CMK (cell line): ENCODE data around the gene ZNG1A.
"Not testable (repeated sequence)": the region's sequence is repeated elsewhere in the genome, so short reads cannot be mapped to it uniquely, and the experiment has no call there.

Experiments
- DNase-seq: peaks from one replicate; pipeline ENCODE4 v3.0.0-alpha.2; 2010; ENCODE audit warnings: low read depth

ZNG1A gene

DNA sequence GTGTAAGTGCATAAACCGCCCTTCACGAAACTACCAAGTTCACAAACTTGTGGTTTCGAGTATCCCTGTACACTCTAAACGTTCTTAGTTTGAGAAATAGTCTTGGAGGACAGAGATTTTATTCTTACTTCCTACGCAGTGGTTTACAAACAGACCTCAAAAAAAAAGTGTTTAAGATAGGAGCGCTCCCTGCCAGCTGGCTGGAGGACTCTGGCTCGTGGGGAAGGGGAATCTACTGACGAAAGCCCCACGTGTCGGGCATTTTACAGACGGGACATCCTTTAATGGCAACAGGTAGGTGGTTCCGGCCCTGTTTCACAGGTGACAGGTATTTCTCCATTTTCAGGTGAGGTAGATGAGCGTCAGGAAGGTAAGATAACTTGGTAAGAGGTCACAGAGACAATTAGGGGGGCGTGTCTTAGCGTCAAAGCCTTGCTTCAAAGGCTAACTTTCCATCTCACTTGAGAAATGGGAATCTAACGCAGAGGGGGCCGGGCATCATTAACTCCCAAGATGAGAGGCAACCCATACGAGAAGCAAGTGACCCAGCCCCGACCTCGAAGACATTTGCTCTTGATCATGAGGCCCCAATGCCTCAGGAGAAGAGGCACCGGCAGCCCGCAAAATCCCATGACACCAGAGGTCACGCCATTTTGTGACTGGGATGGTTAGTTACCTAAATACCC, 573 bp downstream of the ZNG1A start:
- DNase-seq, result not testable (repeated sequence)

DNA sequence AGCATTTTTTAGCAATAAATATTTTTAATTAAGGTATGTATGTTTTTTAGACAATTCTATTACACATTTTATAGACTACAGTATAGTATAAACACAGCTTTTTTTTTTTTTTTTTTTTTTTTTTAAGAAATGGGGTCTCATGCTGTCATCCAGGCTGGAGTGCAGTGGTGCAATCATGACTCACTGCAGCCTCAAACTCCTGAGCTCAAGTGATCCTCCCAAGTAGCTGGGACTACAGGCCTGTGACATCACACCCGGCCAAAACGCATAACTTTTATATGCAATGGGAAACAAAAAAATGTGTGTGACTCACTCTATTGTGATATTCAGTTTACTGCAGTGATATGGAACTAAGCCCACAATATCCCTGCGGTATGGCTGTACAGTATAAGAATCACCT, 9.1 kb downstream of the ZNG1A start:
- not testable (repeated sequence) for DNase-seq

DNA sequence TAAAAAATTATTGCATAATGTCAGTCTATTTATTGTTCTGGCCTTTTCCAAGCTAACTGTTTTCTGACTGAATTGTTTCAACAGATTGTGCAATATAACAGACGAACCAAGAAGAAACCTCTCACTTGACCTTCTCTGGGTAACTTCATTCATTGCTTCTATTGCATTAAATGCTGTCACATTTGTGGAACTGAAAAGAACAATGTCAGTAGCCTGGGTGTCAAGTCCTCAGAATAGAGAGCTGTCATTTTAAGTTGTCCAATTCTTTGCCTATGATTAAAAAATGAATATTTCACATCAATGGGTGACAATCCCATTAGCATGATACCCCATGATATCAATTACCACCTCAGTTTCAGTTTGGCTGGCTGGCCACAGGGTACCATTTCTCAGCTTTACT, 19.0 kb downstream of the ZNG1A start:
- not testable (repeated sequence) for DNase-seq

DNA sequence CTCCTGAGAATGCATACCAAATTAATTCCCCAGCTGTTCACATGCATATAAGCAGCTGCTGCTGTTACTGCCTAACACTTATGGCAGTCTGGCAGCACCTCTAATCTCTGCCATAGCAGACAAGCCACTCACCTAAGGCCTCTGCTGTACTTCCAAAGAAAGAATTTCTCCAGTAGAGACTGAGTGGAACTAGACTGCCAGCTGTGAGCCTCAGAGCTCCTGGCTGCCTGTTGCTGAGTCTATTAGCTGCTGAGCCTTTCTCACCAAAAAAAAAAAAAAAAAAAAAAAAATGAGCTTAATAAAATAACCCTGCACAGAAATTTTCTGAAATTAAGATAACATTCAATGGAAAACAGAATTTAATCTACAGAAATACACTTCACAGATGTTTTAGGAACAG, 27.7 kb downstream of the ZNG1A start:
- not testable (repeated sequence) for DNase-seq

DNA sequence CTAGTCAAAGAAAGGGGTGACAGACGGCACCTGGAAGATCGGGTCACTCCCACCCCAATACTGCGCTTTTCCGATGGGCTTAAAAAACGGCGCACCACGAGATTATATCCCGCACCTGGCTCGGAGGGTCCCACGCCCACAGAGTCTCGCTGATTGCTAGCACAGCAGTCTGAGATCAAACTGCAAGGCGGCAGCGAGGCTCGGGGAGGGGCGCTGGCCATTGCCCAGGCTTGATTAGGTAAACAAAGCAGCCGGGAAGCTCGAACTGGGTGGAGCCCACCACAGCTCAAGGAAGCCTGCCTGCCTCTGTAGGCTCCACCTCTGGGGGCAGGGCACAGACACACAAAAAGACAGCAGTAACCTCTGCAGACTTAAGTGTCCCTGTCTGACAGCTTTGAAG, 39.0 kb downstream of the ZNG1A start:
- not testable (repeated sequence) for DNase-seq

DNA sequence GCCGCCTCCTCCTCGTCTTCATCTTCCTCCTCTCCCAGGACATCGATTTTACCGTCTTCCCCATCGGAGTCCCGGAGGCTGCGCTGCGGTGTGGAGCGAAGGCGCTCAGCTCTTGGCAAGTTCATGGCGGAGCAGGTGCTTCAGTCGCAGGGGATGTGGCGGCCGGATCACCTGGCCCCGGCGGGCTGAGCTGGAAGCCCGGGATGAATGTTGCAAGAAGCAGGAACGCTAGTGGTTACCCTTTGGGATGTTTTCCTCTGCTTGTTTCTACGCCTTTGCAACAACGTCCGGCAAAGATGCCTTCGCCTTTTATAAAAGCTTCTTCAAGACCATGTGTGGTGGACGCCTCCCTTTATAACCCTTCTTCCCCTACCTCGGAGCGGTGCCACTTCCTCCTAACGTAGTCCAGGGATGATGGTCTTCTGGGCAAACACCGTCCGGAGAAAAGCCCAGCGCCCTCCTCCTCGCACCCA, 60.8 kb downstream of the ZNG1A start, which contains the start of gene FOXD4:
Gene FOXD4, minus strand, starts transcription at position 423 of the 473 bp plus-strand sequence. Its CDS starts 298 bp downstream, at position 125.
- not testable (repeated sequence) for DNase-seq

DNA sequence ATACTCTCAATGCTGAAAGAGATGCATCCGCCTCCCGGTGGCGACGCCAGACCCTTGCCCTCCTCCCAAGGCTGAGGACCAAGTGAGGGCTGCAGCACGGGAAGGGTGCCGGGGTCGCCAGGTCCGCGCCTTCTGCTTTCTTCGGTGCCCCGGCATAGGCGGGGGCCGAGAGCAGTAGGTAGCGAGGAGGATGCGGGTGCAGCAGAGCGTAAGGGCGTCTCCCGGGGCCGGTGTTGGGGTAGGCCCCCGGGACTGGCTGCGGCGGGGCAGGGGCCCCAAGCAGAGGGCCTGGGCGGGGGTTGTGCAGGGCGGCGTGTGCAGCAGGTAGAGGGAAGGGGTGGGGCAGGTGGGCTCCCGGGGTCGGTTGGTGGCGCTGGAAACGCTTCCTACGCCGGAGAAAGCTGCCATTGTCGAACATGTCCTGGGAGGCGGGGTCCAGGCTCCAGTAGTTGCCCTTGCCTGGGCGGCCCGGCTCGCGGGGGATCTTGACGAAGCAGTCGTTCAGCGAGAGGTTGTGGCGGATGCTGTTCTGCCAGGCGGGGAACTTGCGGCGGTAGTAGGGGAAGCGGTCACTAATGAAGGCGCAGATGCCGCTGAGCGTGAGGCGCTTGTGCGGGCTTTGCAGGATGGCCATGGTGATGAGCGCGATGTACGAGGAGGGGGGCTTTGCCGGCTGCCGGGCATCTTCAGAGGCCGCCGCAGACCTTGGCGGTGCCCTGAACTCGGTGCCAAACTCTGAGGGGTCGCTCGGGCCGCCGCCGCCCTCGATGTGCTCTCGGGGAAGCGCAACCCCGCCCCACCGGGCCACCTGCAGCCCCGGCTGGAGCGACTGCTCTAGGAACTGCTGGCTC, 61.5 kb downstream of the ZNG1A start:
- not testable (repeated sequence) for DNase-seq

DNA sequence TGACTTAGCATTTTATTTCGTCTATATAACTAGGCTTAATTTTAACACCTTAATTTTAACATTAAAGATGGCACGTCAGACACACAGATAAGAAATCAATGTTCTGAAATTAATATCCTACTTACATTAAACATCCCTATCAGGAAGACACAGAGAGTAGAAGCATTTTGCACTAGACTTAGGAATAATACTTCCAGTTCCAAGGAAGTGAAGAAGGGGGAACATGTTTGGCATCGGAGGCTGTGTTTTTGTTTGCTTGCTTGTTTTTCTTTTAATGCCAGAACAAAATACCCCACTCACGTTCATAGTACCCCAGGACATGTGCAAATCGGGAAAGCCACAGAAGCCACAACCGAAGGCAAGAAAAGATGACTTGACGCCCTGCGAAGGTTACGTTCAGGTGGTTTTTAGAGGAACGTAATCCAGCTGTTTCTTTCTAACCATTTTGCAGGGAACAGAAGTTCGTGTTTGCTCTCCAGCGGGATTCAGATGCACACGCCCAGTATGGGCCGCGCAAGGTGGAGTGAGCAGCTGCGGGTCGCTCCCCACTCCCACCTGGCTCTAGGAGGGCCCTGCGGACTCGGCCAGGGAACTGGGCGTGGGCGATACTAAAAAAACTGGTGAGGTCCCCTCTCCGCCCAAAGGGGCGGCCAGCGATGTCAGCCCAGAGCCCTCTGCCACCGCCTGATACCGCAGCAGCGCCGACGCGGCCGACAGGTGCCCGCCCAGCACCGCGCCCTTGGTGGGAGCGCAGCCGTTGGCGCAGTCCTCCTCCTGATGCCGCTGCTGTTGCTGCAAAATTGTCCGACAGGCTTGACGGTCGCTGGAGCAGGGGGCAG, 62.4 kb downstream of the ZNG1A start:
- DNase-seq, result not testable (repeated sequence)

DNA sequence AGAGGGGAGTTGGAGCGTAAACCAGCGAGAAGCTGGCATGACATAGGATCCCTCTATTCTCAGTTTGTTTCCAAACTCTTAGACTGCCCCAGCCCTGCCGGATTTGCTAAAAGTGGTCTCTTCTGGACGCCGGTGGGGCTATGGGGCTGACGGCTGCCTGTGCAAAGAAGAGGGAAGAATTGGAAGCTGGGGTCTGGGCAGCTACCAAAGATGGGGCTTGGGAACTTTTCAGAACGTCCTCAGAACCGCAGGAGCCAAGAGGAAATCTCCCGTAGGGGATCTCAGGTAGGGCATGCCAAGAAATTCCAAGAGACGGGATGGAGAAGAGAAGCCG, 63.8 kb downstream of the ZNG1A start:
- not testable (repeated sequence) for DNase-seq

DNA sequence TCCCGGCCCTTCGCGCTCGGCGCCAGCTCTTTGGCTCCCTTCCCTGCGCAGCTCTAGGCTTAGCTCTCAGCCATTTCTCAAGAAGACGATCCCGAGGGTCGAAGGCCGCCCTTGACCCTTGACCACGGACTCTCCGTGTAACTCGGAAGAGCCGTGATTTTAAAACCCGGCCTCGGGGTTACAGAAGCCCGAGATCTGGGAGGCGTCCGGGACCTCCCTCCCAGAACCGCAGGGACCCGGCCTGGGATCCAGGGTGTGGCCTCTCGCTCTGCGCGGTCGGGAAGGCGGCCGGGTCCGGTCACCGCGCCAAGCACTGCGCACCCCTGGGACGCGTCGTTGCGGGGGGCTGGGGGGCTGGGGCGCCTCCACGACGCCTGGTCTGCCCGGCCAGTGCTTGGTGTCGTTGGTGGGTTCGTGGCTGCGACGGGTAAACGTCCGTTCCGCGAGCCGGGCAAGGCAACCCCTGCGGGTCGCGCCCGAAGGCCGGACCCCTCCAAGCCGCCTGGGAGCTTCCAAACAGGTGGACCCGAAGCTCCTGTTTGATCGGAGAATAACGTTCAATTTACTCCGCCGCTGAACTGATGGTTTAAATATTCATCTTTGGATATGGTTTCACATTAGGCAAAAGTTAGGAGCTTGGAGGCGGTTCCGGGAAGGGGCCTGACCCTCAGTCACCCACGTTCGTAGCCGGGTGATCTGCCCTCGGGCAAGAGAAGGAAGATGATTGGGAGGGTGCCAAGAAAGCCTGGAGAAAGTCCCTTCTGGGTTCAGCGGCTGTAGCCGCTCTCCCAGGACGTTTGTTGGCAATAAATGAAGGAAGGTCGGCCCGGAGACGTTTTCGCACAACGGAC, 64.4 kb downstream of the ZNG1A start:
- DNase-seq, result not testable (repeated sequence)

DNA sequence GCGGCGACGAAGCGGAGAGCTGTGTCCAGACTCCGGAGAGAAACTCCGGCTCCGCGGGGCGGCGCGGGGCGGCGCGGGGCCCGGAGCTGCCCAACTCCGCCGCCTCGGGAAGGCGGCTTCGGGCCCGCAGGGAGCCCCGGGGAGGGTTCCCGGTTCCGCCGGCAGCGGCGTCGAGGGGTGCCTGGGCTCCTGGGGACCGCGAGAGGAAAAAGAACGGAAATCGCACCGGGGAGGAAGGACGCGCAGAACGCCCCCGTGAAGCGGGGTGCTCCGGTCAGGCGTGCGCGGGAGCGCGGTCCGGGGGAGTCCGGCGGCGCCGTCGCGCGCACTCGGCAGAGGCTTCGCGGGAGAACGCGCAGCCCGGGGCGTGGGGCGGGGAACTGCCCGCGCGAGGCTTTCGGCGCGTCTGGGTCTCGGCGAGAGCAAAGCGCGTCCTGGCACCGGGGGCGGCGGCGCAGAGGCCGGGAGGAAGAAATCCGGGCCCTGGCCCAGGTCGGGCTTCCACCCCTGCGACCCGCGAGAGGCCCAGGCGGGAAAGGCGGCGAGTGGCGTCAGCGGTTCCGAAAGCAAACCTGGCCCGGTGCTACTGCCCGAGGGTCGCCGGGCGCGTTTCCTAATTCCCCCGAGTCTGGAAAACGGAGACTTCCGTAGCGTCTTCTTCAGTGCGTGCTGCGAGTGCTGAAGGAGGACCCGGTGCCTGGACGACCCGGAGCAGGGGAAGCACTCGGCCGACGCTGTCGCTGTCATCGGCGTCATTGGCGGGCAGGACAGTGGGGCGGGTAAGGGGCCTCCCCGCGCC, 65.2 kb downstream of the ZNG1A start:
- DNase-seq, result not testable (repeated sequence)

DNA sequence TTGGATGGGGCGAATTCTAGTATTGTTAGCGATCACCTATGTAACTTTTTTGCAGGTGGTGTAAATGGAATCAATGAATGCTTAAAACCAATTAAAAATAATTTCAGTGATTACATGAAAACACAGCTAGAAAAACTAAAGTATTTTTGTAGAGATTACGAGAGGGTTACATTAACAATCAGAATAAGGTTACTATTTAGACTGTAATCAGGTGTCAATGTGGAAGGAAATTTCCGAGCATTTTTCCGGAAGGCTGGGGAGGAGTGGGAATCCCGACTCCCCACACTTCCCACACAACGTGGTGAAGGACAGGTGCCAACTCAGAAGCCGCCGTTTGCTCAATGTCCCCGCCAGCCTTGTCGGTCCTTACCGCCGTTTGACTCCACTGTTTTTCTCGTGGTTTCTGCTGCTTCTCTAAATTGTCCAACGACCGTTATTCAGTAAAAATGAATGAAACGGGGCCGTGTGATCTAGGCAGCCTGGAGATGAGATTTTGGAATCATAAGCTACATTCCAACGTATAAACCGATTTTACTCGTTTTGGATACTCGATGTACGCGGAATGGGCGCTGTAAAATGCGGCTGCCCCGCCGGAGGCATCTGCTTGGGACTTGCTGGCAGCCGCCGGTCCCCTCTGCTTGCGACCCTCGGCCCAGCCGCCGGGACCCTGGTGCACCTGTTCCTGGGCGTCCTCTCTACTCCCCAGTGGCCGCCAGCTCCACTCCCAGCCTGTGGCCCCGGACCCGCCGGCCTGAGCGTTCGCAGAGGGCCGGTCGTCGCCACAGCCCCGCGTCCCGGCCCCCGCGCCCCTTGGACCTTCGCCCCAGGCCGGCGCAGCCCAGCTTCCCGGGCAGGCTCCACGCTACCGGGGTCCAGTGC, 66.0 kb downstream of the ZNG1A start:
- DNase-seq, result not testable (repeated sequence)

DNA sequence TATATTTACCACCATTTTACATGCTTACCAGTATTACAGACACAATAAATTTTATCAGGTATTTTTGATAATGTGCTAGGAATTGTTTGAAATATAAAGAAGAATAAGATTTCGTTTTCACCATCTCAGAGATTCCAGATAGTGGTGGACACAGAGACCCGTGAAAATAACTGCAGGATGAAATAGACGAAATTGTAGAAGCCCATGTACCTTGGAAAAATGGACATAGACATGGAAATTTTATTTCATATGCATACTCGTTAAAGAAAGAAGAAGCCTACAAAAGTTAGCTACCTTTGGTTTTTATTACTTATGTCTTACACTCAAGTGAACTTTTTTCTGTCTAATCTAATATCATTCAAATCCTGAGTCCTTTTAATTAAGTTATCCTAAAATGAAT, 68.2 kb downstream of the ZNG1A start:
- not testable (repeated sequence) for DNase-seq

DNA sequence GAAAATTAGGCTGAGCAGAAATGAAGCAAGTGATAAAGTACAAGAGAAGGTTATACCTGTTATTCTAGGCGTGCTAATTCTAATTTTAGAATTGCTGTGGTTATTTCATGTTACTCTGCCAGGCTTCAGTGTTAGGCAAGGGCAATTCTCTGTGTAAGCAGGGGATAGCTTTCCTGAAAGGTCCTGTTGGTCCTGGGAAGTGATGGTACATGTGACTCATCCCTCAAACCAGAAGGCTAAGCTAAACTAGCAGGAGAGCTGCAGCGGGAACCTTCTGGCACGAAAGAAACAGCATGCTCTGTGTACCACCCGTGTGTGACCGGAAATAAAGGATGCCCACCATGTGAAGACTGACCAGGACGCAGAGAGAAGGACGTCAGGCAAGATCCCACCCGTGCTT, 69.3 kb downstream of the ZNG1A start:
- DNase-seq, result not testable (repeated sequence)

DNA sequence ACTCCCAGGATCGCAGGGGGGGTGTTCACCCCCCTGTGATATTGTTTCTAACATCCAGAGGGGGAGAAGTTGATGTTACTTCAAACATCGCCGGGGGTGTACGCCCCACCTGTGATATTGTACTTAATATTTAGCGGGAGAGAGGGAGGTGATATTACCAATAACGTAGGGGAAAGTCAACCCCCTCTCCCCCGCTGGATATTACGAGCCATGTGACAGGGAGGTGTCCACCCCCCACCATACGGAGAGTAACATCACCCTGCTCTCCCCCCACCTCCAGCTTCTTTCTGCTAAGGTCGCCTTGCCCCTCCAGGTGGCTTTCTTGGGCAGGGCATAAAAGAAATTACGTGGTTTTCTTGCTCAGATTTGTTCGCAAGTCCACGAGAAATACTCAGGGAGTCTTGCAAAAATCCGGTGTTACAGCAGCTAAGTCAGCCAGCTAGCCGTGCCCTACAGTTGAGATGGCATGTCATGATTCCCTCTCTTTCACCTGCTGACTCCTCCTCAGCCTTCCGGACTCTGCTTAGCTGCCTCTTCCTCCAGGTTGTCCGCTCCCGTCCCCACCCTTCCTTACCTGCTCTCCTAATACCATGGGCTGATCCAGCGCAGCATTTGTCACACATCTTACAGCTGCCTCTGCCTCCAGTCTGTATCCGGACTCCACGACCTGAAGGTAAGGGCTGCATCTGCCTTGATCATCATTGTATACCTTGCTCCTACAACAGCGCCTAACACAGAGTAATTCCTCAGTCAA, 69.9 kb downstream of the ZNG1A start:
- DNase-seq, result not testable (repeated sequence)

DNA sequence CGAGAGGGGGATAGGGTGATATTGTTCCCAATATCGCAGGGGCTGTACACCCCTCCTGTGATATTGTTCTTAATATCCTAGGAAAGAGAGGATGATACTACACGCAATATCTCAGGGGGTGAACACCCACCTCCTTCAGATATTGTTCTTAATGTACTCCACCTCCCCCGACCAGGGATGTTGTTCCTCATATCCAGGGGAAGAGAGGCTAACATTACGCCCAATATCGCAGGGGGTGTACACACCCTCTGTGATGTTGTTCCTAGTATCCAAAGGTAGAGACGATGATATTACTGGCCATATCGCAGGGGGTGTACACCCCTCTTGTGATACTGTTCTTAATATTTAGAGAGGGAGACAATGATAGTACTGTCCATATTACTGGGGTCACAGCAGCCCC, 72.9 kb downstream of the ZNG1A start:
- DNase-seq, result not testable (repeated sequence)

DNA sequence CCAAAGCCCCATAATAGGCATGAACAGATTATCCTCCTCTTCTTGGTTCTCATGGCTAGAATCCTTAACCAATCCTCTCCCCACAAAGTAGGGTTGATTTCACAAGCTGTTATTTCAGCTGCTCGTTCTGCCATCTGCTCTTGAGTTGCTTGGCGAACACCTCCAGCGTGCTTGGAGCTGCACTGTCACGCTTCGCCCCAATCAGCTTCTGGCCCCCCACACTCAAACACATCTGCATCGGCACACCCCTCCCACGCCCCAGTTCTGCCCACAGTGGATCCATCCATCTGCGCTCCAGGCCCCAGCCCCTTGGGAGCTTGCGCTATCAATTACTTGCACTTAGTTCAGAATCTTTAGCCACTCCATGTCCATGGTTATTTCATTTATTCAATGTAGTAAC, 78.4 kb downstream of the ZNG1A start:
- DNase-seq, result not testable (repeated sequence)

DNA sequence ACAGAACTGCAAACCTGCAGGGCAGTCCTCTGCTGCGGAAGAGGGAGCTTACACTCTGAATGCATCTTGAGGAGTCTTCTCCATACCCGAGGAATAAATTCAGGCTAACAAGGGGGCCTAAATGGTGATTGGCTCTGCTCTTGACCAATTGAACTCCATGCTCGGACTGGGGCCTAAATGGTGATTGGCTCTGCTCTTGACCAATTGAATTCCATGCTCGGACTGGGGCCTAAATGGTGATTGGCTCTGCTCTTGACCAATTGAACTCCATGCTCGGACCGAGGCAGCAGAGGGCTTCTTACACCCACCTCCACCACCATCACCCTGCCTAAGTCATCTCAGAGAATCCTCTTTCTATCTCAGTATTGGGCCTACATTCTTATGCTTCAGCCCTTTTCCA, 79.0 kb downstream of the ZNG1A start:
- DNase-seq, result not testable (repeated sequence)

DNA sequence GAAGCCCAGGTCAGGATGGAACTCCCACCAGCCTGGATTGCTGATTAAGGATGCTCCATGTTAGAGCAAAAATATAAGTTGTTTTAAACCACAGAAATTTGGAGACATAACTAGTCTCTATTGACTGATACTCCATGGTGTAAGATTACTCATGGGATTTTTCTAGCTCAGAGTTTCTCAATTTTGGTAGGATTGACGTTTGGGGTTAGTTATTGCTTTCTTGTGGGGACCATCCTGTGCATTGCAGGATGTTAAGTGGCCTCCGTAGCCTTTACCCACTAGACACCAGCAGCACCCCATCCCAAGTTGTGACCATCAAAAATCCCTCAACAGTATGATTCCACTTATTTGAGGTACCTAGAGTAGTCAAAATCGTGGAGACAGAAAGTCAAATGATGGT, 80.1 kb downstream of the ZNG1A start:
- DNase-seq, result not testable (repeated sequence)
